Osteocyte (in vitro differentiated cells): ENCODE measurements around the gene CARMIL1. TPM values are rescaled to one million over a fixed set of nuclear protein-coding genes. Genes with fewer than 3 reads are reported as not detected.

Experiments used
- DNase-seq: peaks from one replicate; pipeline ENCODE4 v3.0.0; 2021; ENCODE audit warnings: mixed read lengths; ENCODE audit not compliant: unreplicated experiment; ENCODE audit errors: extremely low spot score
- H3K27ac Mint-ChIP-seq: one replicate; pipeline ENCODE4 v1.8.0; 2021; ENCODE audit warnings: mild to moderate bottlenecking, mixed read lengths; ENCODE audit not compliant: unreplicated experiment
- H3K27me3 Mint-ChIP-seq: one replicate; pipeline ENCODE4 v1.8.0; 2021; ENCODE audit warnings: mixed read lengths; ENCODE audit not compliant: unreplicated experiment
- H3K36me3 Mint-ChIP-seq: one replicate; pipeline ENCODE4 v1.8.0; 2021; ENCODE audit warnings: mixed read lengths; ENCODE audit not compliant: unreplicated experiment
- H3K4me1 Mint-ChIP-seq: one replicate; pipeline ENCODE4 v1.8.0; 2021; ENCODE audit warnings: mixed read lengths; ENCODE audit not compliant: unreplicated experiment
- H3K4me3 Mint-ChIP-seq: one replicate; pipeline ENCODE4 v1.8.0; 2021; ENCODE audit warnings: mild to moderate bottlenecking, moderate library complexity, mixed read lengths; ENCODE audit not compliant: unreplicated experiment
- H3K9me3 Mint-ChIP-seq: one replicate; pipeline ENCODE4 v1.8.0; 2021; ENCODE audit warnings: mixed read lengths; ENCODE audit not compliant: unreplicated experiment
- total RNA-seq: library from RNA; stranded (reverse); gene quantifications from 2 replicates; pipeline ENCODE4 v1.2.1, GENCODE V29; 2021
- TF ChIP-seq, protein P1 (sequence below): fragments of 200-600 bp; sonication (generic); IDR thresholded peaks from 2 replicates; pipeline ENCODE4 v1.5.0; 2021; ENCODE audit warnings: antibody characterized with exemption, mild to moderate bottlenecking, moderate library complexity

The CARMIL1 gene
- total RNA-seq, 1 donor from 2014 or later = 14.9 TPM

DNA sequence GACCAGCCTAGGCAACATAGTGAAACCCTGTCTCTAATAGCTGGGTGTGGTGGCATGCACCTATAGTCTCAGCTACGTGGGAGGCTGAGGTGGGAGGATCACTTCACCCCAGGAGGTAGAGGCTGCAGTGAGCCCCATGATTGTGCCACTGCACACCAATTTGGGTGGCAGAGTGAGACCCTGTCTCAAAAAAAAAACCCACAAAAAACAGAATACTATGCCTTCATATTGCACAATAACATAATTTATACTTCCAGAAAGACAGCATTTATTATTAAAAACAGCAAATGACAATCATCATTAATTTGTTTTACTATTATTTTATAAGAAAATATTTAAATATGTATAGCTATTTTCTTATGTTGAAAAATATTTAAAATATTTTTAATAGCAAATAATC, 30.0 kb upstream of the CARMIL1 start:
- Mint-ChIP-seq H3K36me3 (no peaks in the 10 kb centered on the region), H3K4me1 (peaks cover 23% of the 10 kb centered on the region), H3K27me3 (no peaks in the 10 kb centered on the region), H3K27ac (peak overlapping the region; percentile 58), H3K4me3 (no peak overlapping the region), H3K9me3 (no peaks in the 10 kb centered on the region)
- TF ChIP-seq, protein P1, sequence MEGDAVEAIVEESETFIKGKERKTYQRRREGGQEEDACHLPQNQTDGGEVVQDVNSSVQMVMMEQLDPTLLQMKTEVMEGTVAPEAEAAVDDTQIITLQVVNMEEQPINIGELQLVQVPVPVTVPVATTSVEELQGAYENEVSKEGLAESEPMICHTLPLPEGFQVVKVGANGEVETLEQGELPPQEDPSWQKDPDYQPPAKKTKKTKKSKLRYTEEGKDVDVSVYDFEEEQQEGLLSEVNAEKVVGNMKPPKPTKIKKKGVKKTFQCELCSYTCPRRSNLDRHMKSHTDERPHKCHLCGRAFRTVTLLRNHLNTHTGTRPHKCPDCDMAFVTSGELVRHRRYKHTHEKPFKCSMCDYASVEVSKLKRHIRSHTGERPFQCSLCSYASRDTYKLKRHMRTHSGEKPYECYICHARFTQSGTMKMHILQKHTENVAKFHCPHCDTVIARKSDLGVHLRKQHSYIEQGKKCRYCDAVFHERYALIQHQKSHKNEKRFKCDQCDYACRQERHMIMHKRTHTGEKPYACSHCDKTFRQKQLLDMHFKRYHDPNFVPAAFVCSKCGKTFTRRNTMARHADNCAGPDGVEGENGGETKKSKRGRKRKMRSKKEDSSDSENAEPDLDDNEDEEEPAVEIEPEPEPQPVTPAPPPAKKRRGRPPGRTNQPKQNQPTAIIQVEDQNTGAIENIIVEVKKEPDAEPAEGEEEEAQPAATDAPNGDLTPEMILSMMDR = no peak
- no peak for DNase-seq

DNA sequence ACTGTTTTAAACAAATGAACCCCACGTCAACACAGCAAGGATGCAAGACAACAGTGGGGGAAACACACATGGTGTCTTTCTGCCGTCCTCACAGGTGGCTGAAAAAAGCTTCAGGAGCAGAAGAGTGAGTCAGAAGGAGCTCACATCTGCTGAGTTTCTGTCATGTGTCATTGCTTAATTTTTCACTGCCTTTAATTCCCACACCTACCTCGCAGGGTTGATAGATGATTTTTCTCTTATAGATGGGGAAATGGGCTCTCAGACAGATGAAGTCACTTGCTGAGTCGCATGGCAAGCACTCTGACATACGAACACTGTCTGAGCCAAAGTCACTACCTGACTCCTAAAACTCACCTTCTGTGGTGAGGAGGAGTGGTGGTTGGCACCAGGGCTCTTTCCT, 28.3 kb upstream of the CARMIL1 start:
- Mint-ChIP-seq H3K36me3 (no peaks in the 10 kb centered on the region), H3K4me3 (no peak overlapping the region), H3K9me3 (no peaks in the 10 kb centered on the region), H3K4me1 (peaks cover 23% of the 10 kb centered on the region), H3K27me3 (no peaks in the 10 kb centered on the region), H3K27ac (no peak overlapping the region)
- TF ChIP-seq, protein P1 = no peak
- no peak for DNase-seq

DNA sequence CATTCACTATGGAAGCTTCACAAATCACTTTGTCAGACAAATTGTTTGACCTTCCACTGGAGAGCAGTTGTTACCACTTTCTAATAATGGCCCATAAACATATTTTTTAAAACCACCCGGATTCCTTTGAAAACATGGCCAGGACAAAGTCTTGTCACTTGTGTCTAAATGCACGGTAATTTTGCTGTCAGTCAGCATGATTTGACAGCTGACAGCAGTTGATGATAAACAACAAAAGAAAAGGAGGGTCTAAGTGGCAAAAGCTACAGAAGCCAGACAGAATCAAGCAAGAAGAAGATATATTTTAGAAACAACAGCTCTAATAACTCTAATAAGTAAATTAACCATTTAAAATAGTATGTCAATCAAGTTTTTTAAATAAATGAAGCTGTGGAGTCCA, 27.7 kb upstream of the CARMIL1 start:
- Mint-ChIP-seq H3K4me3 (no peak overlapping the region), H3K27ac (no peak overlapping the region), H3K9me3 (no peaks in the 10 kb centered on the region), H3K27me3 (no peaks in the 10 kb centered on the region), H3K36me3 (no peaks in the 10 kb centered on the region), H3K4me1 (peaks cover 23% of the 10 kb centered on the region)
- TF ChIP-seq, protein P1 = no peak
- DNase-seq = no peak

DNA sequence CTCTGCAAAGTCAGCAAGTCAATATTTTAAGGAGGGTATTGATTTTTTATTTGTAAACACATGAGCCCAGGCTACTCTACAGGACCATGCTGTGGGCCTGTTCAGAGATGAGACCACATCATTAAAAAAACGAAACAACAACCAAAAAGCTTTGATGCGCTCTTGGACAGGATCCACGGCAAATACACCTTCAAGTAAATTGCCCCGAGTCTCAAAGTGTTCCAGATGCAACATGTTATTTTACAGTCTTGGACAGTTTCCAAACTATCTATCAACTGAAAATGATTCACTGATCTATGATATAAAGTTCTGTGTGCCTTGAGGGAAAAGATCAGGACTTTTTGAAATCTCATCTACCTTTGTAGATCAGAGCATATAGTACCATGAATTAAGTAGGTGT, 25.8 kb upstream of the CARMIL1 start:
- no peak overlapping the region for H3K27ac Mint-ChIP-seq
- no peak overlapping the region for H3K4me3 Mint-ChIP-seq
- H3K36me3 Mint-ChIP-seq = no peaks in the 10 kb centered on the region
- peaks cover 12% of the 10 kb centered on the region for H3K4me1 Mint-ChIP-seq
- no peaks in the 10 kb centered on the region for H3K27me3 Mint-ChIP-seq
- no peak for DNase-seq
- TF ChIP-seq, protein P1 = no peak
- no peaks in the 10 kb centered on the region for H3K9me3 Mint-ChIP-seq

DNA sequence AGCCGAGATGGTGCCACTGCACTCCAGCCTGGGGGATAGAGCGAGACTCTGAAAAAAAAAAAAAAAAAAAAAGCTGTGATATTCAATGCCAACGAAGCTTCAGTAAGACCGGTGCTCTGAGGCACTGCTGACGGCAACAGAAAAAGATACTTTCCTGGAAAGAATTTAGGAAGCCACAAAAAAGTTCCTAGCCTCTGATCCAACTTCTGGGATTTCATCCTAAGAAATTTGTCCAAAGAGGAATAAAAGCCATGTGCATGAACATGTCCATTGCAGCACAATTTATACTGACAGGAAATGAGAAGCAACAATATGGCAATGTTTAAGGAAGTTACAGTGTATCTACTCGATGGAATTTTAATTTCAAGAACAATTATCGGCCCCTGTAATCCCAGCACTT, 24.5 kb upstream of the CARMIL1 start:
- Mint-ChIP-seq H3K4me3 (no peak overlapping the region), H3K36me3 (no peaks in the 10 kb centered on the region), H3K9me3 (no peaks in the 10 kb centered on the region), H3K4me1 (peaks cover 6% of the 10 kb centered on the region), H3K27ac (no peak overlapping the region), H3K27me3 (no peaks in the 10 kb centered on the region)
- TF ChIP-seq, protein P1 = no peak
- no peak for DNase-seq
